GM21737 (cell line): ENCODE results near the gene MYO5C.

Experiments used
- ATAC-seq: cut with Tn5 transposase; IDR thresholded peaks from one replicate; pipeline ENCODE4 v1.9.1; 2021; ENCODE audit warnings: mild to moderate bottlenecking, moderate library complexity; ENCODE audit not compliant: unreplicated experiment

The MYO5C gene

GRCh38 chr15:52278636-52279367, 16.8 kb downstream of the MYO5C start:
- ATAC-seq: no peak

GRCh38 chr15:52278135-52278534, 17.5 kb downstream of the MYO5C start:
- no peak for ATAC-seq

GRCh38 chr15:52277575-52277974, 18.0 kb downstream of the MYO5C start:
- ATAC-seq: no peak

GRCh38 chr15:52276256-52276770, 19.3 kb downstream of the MYO5C start:
- no peak for ATAC-seq

- no peak for ATAC-seq
Observed at GRCh38 chr15:52263563-52264282, 31.9 kb downstream of the MYO5C start.

- ATAC-seq: no peak
Observed at GRCh38 chr15:52262364-52262763, 33.2 kb downstream of the MYO5C start.

GRCh38 chr15:52261498-52262242, 33.9 kb downstream of the MYO5C start:
- peak; percentile 98 for ATAC-seq

GRCh38 chr15:52261026-52261425, 34.6 kb downstream of the MYO5C start:
- ATAC-seq: no peak

- ATAC-seq: no peak
Observed at GRCh38 chr15:52259503-52259902, 36.1 kb downstream of the MYO5C start.

- no peak for ATAC-seq
Observed at GRCh38 chr15:52258461-52258860, 37.1 kb downstream of the MYO5C start.

GRCh38 chr15:52257734-52258062, 37.9 kb downstream of the MYO5C start:
- no peak for ATAC-seq

- no peak for ATAC-seq
Observed at GRCh38 chr15:52256930-52257733, 38.5 kb downstream of the MYO5C start.

- ATAC-seq: no peak
Observed at GRCh38 chr15:52256366-52256765, 39.2 kb downstream of the MYO5C start.

- no peak for ATAC-seq
Observed at GRCh38 chr15:52255935-52256334, 39.7 kb downstream of the MYO5C start.

- no peak for ATAC-seq
Observed at GRCh38 chr15:52255008-52255407, 40.6 kb downstream of the MYO5C start.

GRCh38 chr15:52254391-52254790, 41.2 kb downstream of the MYO5C start:
- ATAC-seq: no peak

GRCh38 chr15:52252781-52253180, 42.8 kb downstream of the MYO5C start:
- no peak for ATAC-seq

- ATAC-seq: no peak
Observed at GRCh38 chr15:52251144-52251860, 44.3 kb downstream of the MYO5C start.

- ATAC-seq: no peak
Observed at GRCh38 chr15:52247461-52247860, 48.1 kb downstream of the MYO5C start.
